ENCODE data around the gene RNF183. TPM values are rescaled to one million over a fixed set of nuclear protein-coding genes. Genes with fewer than 3 reads are reported as not detected.

Gene RNF183
- total RNA-seq, 1 donor from 2014 or later = not detected

- Histone ChIP-seq H3K9me3 (no peaks in the 10 kb centered on the region), H3K27ac (no peak overlapping the region), H3K4me3 (no peak overlapping the region), H3K27me3 (no peaks in the 10 kb centered on the region), H3K36me3 (peaks cover 92% of the 10 kb centered on the region), H3K4me1 (peaks cover 3% of the 10 kb centered on the region)
- DNase-seq (no peak), ATAC-seq (no peak)
- no peak for TF ChIP-seq CTCF (IDR thresholded peaks at IDR 0.05)
- intact Hi-C loops (cut with DNase I) = no loop called here
Observed at GRCh38 chr9:113281356-113281755, 21.8 kb downstream of the RNF183 start.

- Histone ChIP-seq H3K27ac (no peak overlapping the region), H3K4me1 (peaks cover 10% of the 10 kb centered on the region), H3K36me3 (peaks cover 67% of the 10 kb centered on the region), H3K27me3 (no peaks in the 10 kb centered on the region), H3K4me3 (no peak overlapping the region), H3K9me3 (no peaks in the 10 kb centered on the region)
- DNase-seq (no peak), ATAC-seq (no peak)
- intact Hi-C loops (cut with DNase I) = loop anchor here (10.0 kb wide), 1 partner anchor 316 kb away; no protein-coding TSS in a partner anchor
- no peak for TF ChIP-seq CTCF (IDR thresholded peaks at IDR 0.05)
Observed at GRCh38 chr9:113278840-113279239, 24.3 kb downstream of the RNF183 start.

GRCh38 chr9:113275157-113276131 lies 27.7 kb downstream of the RNF183 start, which contains the start of the genes CDC26 and PRPF4:
Gene CDC26, minus strand, starts transcription at chr9:113275572. Its CDS starts 3,065 bp downstream, at chr9:113272507.
Gene PRPF4, plus strand, starts transcription at chr9:113275658. Its CDS starts 86 bp downstream, at chr9:113275744.
- peak within 1 kb of the TSS; percentile 82 for H3K4me3 ChIP-seq
- no peak for TF ChIP-seq CTCF (IDR thresholded peaks at IDR 0.05)
- intact Hi-C loops (cut with DNase I) = loop anchor here (10.0 kb wide), 1 partner anchor 319 kb away; no protein-coding TSS in a partner anchor
- peak; percentile 98 for DNase-seq
- no peaks in the 10 kb centered on the region for H3K27me3 ChIP-seq
- H3K27ac ChIP-seq = peak within 1 kb of the TSS; percentile 93
- H3K4me1 ChIP-seq = peaks cover 10% of the 10 kb centered on the region
- peak; percentile 98 for ATAC-seq
- H3K36me3 ChIP-seq = peaks cover 64% of the 10 kb centered on the region
- no peaks in the 10 kb centered on the region for H3K9me3 ChIP-seq

- H3K27ac ChIP-seq = peak overlapping the region; percentile 93
- peak; percentile 71 for TF ChIP-seq CTCF (IDR thresholded peaks at IDR 0.05)
- no peaks in the 10 kb centered on the region for H3K27me3 ChIP-seq
- H3K36me3 ChIP-seq = peaks cover 64% of the 10 kb centered on the region
- H3K9me3 ChIP-seq = no peaks in the 10 kb centered on the region
- peaks cover 10% of the 10 kb centered on the region for H3K4me1 ChIP-seq
- DNase-seq = no peak
- peak; percentile 56 for ATAC-seq
- peak overlapping the region; percentile 82 for H3K4me3 ChIP-seq
- intact Hi-C loops (cut with DNase I) = loop anchor here (10.0 kb wide), 1 partner anchor 320 kb away; no protein-coding TSS in a partner anchor
Observed at GRCh38 chr9:113274474-113275156, 28.6 kb downstream of the RNF183 start.

DNA sequence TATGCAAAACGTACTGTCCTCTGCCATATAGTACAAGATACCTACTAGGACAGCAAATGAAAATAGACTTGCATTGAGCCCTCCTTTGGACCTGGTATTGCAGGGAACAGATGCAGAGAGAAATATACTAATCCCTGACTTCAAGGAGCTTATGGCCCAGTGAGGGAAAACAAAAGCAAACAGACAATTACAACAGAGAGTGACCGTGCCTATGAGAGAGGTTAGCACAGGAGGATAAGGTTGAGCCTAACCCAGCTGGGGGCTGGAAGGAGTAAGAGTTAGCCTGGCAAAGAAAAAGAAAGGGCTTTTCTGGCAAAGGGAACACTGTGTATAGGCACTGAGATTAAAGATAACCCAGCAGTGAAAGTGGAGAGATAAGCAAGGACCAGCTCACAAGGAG lies 33.3 kb downstream of the RNF183 start:
- Histone ChIP-seq H3K9me3 (no peaks in the 10 kb centered on the region), H3K27me3 (no peaks in the 10 kb centered on the region), H3K36me3 (peaks cover 72% of the 10 kb centered on the region), H3K4me1 (peaks cover 4% of the 10 kb centered on the region), H3K27ac (no peak overlapping the region), H3K4me3 (no peak overlapping the region)
- TF ChIP-seq CTCF (IDR thresholded peaks at IDR 0.05) = no peak
- DNase-seq (no peak), ATAC-seq (no peak)
- intact Hi-C loops (cut with DNase I) = loop anchor here (10.0 kb wide), 1 partner anchor 325 kb away; no protein-coding TSS in a partner anchor

Measured in upper lobe of right lung (tissue), 1 donor.